AG09319 (cell line): ENCODE data around the gene LPP.
"Not testable (repeated sequence)": the region's sequence is repeated elsewhere in the genome, so short reads cannot be mapped to it uniquely, and the experiment has no call there.

Source experiments
- DNase-seq: peaks from one replicate; pipeline ENCODE4 v3.0.0-alpha.2; 2010; ENCODE audit warnings: low read depth; ENCODE audit errors: extremely low read depth
- TF ChIP-seq, protein P1 (sequence below): IDR thresholded peaks from 2 replicates; pipeline ENCODE4 v1.5.1; 2011; ENCODE audit warnings: low read depth, mild to moderate bottlenecking, inconsistent platforms, low read length, moderate library complexity

The LPP gene

DNA sequence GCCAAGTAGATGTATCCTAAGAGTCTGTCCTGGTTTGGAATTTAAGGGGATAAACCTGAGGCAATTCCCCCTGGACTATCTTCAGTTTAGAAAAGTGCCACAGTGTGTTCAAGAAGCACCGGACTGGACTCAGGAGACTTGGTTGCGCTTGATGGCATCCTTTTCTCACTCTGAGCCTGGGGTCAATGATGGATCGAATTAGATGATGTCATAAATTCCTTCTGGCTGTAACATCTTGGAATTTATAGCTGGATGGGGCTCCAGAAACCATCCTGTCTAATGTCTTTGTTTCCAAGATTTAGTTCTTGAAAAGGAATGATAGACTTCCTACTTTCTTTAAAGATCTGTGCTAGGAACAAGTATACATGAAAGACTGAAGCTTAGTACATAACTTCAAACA lies 280.6 kb downstream of the LPP start:
- TF ChIP-seq, protein P1, sequence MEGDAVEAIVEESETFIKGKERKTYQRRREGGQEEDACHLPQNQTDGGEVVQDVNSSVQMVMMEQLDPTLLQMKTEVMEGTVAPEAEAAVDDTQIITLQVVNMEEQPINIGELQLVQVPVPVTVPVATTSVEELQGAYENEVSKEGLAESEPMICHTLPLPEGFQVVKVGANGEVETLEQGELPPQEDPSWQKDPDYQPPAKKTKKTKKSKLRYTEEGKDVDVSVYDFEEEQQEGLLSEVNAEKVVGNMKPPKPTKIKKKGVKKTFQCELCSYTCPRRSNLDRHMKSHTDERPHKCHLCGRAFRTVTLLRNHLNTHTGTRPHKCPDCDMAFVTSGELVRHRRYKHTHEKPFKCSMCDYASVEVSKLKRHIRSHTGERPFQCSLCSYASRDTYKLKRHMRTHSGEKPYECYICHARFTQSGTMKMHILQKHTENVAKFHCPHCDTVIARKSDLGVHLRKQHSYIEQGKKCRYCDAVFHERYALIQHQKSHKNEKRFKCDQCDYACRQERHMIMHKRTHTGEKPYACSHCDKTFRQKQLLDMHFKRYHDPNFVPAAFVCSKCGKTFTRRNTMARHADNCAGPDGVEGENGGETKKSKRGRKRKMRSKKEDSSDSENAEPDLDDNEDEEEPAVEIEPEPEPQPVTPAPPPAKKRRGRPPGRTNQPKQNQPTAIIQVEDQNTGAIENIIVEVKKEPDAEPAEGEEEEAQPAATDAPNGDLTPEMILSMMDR, result no peak
- no peak for DNase-seq

DNA sequence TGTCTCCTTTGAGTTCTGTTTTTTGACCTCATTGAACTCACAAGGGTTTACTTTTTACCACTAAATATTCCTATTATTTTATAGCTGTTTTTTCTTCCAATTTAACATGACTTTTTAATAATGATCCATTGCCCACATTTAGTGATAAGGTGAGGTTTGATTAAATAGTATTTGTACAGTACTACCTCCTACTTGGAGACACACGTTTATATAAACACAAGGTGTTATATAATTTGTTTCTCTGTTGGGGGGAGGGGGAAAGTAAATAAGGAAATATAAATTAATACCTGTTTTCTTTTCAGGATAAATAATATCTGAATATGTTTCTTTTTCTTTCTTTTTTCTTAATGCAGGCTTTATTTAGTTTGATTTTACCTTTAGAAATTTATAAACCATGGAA lies 281.3 kb downstream of the LPP start:
- no peak for DNase-seq
- TF ChIP-seq, protein P1, result no peak

DNA sequence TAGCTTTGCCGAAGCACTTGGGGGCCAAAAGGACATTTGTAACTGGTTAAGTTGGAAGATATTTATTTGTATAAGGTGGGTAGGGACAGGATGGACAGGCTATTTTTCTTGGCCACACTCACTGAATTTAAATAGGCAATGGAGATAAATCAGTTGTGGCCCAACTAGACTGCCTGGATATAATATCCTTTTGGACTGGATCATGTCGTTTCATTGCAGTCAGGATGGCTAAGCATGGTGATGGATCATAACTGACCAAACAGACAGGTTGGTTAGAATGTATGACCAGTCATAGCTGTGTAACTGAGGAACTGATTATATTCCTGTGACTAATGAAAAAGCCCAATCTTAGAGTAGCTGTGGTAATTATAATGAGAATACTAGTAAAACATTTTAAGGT lies 284.0 kb downstream of the LPP start:
- DNase-seq, result no peak
- TF ChIP-seq, protein P1, result no peak

DNA sequence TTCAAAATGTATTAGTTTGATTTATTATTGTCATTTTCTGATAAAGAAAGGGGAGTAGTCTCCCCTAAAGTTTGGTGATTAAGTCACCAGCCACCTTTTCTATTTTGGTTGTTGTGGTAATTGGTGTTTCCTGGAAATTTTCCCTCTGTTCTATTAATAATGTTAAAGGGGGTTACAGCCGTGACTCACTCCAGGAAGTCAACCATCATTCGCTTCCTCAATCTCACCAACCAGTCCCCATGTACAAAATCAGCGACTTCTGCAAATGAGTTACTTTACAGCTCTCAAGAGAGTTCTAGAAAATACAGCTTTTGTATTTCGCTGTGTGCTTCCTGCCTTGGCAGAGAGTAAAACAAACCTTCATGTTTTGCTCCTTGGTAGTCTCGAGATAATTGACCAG lies 285.1 kb downstream of the LPP start:
- TF ChIP-seq, protein P1, result no peak
- DNase-seq, result no peak

DNA sequence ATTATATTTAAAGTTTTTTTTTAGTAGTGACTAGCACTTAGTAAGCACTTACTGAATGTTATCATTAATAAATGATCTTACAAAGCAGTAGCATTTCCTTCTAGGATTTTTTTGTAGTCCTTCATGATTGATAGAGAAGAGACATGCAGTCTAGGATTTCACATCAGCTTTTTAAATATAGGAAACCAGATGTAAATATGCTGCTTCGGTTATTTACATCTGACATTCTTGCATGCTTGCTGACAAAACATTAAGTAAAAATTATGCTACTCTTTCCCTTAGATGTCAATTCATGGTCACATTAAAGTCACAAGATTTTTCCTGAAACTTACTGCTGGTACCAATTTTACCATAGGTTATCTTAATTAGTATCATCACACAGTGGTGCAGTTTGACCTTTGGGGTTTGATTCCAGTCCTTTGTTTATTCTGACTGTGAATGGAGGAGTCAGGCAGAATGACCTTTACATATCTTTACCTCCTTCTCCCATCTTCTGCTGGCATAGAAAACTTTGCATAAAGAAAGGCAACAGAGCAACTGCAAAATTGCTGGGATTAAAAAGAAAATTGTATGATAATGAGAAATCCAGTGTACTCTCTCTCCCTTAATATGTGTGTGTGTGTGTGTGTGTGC lies 286.5 kb downstream of the LPP start:
- DNase-seq, result no peak
- TF ChIP-seq, protein P1, result no peak

DNA sequence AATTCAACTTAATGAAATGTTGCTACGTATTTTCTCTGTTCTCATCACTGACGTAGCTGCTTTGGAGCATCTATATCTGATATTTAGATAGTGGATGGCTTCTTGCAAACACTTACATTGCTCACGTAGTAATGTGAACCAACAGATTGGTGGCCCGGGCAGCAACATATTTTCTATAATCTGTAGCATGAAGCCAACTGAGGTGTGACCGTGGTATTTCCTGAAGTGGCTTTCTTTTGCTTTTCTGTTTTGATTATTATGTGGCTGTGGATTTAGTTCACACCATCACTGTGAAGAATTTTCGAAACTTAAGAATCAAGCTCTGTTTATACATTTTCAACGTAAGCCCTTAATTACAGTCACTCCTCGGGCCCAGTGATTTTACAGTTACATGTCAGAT lies 288.5 kb downstream of the LPP start:
- no peak for DNase-seq
- TF ChIP-seq, protein P1, result no peak

DNA sequence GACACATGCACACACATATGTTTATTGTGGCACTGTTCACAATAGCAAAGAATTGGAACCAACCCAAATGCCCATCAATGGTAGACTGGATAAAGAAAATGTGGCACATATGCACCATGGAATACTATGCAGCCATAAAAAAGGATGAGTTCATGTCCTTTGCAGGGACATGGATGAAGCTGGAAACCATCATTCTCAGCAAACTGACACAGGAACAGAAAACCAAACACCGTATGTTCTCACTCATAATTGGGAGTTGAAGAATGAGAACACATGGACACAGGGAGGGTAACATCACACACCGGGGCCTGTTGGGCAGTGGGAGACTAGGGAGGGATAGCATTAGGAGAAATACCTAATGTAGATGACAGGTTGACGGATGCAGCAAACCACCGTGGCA lies 291.2 kb downstream of the LPP start:
- not testable (repeated sequence) for DNase-seq

DNA sequence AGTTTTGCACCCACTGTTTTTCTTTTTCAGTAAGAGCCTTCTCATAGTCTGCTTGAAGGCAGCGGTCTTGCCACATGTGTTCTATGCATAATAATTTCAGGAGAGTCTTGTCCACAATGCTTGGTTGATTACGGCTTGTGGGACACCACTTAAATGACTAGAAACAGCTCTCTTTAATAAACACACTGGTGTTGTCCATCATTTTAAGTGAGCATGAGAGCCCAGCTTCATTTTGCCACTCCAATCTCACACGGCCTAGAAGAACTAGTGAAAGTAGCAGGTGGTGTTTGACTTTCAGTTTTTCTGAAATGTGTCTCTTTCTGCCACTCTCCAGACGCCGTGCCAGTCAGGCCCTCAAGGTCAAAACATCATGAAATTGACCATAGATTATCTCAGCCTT lies 292.1 kb downstream of the LPP start:
- TF ChIP-seq, protein P1, result no peak
- no peak for DNase-seq
